Pericardium fibroblast (primary cell): Measurements from ENCODE around the gene PSMC1. TPM values are rescaled to one million over a fixed set of nuclear protein-coding genes. Genes with fewer than 3 reads are reported as not detected.

Experiments used
- total RNA-seq: library from RNA; depleted of rRNA; stranded (reverse); fragments of >200 nt; gene quantifications from 2 replicates; pipeline ENCODE4 v1.2.3, GENCODE V29; 2015

The PSMC1 gene
- 78.6 and 110 TPM in 2 replicates for total RNA-seq

DNA sequence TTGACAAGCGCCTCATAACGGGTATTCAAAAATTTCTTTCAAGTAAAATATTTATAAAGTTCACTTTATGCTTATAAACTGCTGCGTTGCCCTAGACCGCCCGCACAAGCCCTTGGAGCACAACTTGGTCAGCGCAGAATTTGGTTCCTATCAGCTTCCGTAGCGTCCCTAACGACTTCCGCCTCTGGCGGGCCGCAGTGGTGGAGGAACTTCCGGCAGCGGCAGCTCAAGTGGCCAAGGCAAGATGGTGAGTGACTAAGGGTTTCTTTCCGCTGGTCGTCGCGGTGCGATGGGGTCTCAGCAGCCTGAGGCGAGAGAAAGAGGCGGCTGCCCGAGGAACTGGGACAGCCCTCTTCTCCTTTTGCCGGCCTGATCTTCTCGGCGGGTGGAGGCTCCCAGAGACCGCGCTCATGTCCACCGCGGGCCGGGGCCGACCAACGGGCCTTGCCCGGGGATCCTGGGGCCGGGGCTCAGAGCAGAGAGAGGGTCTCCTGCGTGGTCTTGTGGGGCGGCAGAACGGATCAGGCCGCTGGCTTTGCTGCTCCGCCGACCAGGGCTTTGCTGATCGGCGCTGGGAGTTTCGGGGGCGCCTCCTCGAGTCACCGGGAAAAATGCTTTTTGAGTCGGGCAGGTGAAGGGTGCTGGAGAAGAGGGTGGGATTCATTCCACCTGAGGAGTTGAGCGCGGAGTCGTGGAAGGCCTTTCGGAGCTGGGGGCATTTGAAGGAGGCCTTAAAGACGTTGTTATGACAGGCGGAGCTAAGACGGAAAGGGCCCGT lies at the start of gene PSMC1:
Gene PSMC1, plus strand, starts transcription at position 200 of the 778 bp plus-strand sequence. Its CDS starts 45 bp downstream, at position 245.

Other genes starting within 250 kb of the PSMC1 start
- gene KCNK13, start 194.6 kb upstream of the PSMC1 start, total RNA-seq = not detected in 2 replicates
- gene NRDE2, start 75.4 kb downstream of the PSMC1 start, total RNA-seq = 4.3 and 7.5 TPM in 2 replicates
- gene CALM1, start 140.5 kb downstream of the PSMC1 start, total RNA-seq = 187 and 269 TPM in 2 replicates